ENCODE results near the gene SLC13A1. TPM values are rescaled to one million over a fixed set of nuclear protein-coding genes. Genes with fewer than 3 reads are reported as not detected.

The SLC13A1 gene
- total RNA-seq, 1 donor from 2014 or later = not detected

DNA sequence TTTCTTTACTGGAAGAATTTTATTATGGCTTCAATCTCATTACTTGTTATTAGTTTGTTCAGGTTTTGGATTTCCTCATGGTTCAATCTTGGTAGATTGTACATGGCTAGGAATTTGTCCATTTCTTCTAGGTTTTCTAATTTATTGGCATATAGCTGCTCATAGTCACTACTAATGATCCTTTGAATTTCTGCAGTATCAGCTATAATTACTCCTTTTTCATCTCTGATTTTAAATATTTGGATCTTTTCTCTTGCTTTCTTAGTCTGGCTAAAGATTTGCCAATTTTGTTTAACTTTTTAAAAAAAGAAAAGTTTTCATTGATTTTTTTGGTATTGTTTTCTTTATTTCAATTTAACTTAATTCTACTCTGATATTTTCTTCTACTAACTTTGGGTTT is 59.2 kb downstream of the SLC13A1 start:
- CTCF ChIA-PET = no interaction called here

DNA sequence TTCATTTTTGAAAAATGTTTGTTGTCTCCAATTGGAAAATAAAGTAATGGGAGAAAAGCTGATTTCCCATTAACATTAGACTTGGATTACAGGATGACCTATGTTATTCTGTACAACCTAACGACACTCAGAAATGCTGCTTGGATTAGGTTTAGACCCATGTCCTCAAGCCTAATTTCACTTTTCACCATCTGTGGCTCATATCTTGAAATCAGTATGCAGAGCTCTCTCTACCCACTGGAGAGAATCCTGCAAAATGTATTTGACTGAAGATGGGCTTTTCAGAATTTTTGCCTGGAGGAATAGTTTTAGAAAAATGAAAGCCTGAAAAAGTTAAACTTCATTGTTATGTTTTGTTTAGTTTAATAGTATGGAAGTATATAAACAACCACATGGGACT is 63.8 kb downstream of the SLC13A1 start:
- TF ChIP-seq, protein P1, sequence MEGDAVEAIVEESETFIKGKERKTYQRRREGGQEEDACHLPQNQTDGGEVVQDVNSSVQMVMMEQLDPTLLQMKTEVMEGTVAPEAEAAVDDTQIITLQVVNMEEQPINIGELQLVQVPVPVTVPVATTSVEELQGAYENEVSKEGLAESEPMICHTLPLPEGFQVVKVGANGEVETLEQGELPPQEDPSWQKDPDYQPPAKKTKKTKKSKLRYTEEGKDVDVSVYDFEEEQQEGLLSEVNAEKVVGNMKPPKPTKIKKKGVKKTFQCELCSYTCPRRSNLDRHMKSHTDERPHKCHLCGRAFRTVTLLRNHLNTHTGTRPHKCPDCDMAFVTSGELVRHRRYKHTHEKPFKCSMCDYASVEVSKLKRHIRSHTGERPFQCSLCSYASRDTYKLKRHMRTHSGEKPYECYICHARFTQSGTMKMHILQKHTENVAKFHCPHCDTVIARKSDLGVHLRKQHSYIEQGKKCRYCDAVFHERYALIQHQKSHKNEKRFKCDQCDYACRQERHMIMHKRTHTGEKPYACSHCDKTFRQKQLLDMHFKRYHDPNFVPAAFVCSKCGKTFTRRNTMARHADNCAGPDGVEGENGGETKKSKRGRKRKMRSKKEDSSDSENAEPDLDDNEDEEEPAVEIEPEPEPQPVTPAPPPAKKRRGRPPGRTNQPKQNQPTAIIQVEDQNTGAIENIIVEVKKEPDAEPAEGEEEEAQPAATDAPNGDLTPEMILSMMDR (IDR thresholded peaks at IDR 0.05) = no peak
- POLR2A ChIA-PET = no interaction called here
- CTCF ChIA-PET = no interaction called here
- no peak for DNase-seq
- H3K4me3 Mint-ChIP-seq = no peak overlapping the region
- no peaks in the 10 kb centered on the region for H3K36me3 Mint-ChIP-seq (ENCODE audit: low read depth)
- no peaks in the 10 kb centered on the region for H3K27me3 Mint-ChIP-seq
- H3K27ac Mint-ChIP-seq = no peak overlapping the region
- no peaks in the 10 kb centered on the region for H3K9me3 Mint-ChIP-seq
- no peaks in the 10 kb centered on the region for H3K4me1 Mint-ChIP-seq
- ATAC-seq (ENCODE audit: low read depth) = no peak
- intact Hi-C loops (cut with micrococcal nuclease) = no loop called here

More for the DNA sequence above, 59.2 kb downstream of the SLC13A1 start:
- no peaks in the 10 kb centered on the region for H3K36me3 Mint-ChIP-seq (ENCODE audit: low read depth)
- H3K4me3 Mint-ChIP-seq = no peak overlapping the region
- no peak overlapping the region for H3K27ac Mint-ChIP-seq
- intact Hi-C loops (cut with micrococcal nuclease) = no loop called here
- DNase-seq (no peak), ATAC-seq (ENCODE audit: low read depth) (no peak)
- H3K27me3 Mint-ChIP-seq = no peaks in the 10 kb centered on the region
- no peaks in the 10 kb centered on the region for H3K9me3 Mint-ChIP-seq
- POLR2A ChIA-PET = no interaction called here
- TF ChIP-seq, protein P1 (IDR thresholded peaks at IDR 0.05) = no peak
- H3K4me1 Mint-ChIP-seq = no peaks in the 10 kb centered on the region

DNA sequence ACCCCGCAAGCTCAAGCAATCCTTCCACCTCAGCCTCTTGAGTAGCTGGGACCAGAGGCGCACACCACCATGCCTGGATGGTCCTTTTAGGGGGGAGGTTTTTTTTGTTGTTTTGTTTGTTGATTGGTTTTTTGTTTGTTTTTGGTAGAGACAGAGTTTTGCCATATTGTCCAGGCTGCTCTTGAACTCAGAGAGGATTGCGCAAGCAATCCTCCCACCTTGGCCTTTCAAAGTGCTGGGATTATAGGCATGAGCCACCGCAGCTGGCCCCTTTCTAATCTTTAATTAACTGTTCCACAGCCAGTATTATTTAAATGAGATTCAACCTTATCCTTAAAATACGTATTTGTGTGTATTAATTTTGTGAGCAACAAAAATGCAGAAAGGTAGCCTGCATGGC is 65.8 kb downstream of the SLC13A1 start:
- Mint-ChIP-seq H3K27ac (no peak overlapping the region), H3K27me3 (no peaks in the 10 kb centered on the region), H3K36me3 (ENCODE audit: low read depth) (no peaks in the 10 kb centered on the region), H3K9me3 (no peaks in the 10 kb centered on the region), H3K4me3 (no peak overlapping the region), H3K4me1 (no peaks in the 10 kb centered on the region)
- CTCF ChIA-PET = no interaction called here
- no peak for ATAC-seq (ENCODE audit: low read depth)
- DNase-seq = no peak
- POLR2A ChIA-PET = no interaction called here
- intact Hi-C loops (cut with micrococcal nuclease) = no loop called here
- TF ChIP-seq, protein P1 (IDR thresholded peaks at IDR 0.05) = no peak

DNA sequence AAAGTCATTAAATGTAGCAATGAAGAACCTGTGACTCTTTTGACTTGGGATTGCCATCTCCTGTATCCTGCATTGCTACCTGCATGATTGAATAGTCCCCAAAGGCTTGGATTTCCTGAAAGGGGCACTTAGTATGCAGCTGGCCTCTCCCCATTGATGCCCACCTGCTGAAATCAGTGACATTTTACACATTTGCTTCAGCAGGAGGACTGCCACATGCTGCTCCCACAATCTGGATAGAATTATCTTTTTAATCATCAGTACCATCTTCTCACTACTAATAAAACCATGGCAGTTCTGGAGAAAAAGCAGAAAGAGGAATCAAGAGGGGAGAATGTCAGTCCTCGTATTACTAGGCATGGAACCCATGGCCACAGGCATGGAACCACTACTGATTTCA is 67.8 kb downstream of the SLC13A1 start:
- ATAC-seq (ENCODE audit: low read depth) = no peak
- TF ChIP-seq, protein P1 (IDR thresholded peaks at IDR 0.05) = no peak
- intact Hi-C loops (cut with micrococcal nuclease) = no loop called here
- ChIA-PET CTCF (no interaction called here), POLR2A (no interaction called here)
- Mint-ChIP-seq H3K27ac (no peak overlapping the region), H3K36me3 (ENCODE audit: low read depth) (no peaks in the 10 kb centered on the region), H3K27me3 (no peaks in the 10 kb centered on the region), H3K9me3 (no peaks in the 10 kb centered on the region), H3K4me3 (no peak overlapping the region), H3K4me1 (no peaks in the 10 kb centered on the region)
- DNase-seq = no peak

DNA sequence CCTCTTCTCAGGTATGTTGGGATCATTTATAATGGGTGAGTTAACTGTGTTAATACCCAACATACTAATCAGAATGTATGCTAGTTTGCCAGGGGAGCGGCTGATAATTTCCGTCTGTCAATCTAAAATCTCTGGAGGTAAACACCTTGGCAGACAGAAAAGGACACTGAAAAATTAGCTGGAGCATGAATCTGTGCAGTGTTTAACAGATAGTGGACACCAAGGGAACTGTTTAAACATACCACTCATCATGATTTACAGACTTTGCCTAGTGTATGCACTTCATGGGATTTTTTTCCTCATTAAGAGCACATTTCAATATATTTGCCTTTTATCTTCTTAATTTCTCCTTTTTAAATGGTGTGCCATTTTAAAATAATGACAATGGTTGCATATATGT is 68.2 kb downstream of the SLC13A1 start:
- Mint-ChIP-seq H3K27me3 (no peaks in the 10 kb centered on the region), H3K27ac (no peak overlapping the region), H3K4me1 (no peaks in the 10 kb centered on the region), H3K9me3 (no peaks in the 10 kb centered on the region), H3K36me3 (ENCODE audit: low read depth) (no peaks in the 10 kb centered on the region), H3K4me3 (no peak overlapping the region)
- ChIA-PET POLR2A (no interaction called here), CTCF (no interaction called here)
- DNase-seq = no peak
- intact Hi-C loops (cut with micrococcal nuclease) = no loop called here
- TF ChIP-seq, protein P1 (IDR thresholded peaks at IDR 0.05) = no peak
- no peak for ATAC-seq (ENCODE audit: low read depth)

Measured in activated B cell treated with CpG ODN at 0.5 μM for 24 hours (primary cell).